Ishikawa (cell line): ENCODE measurements around the gene MTERF1.

ENCODE experiments used
- EP300 ChIP-seq: IDR thresholded peaks from 2 replicates; pipeline ENCODE4 v1.6.1; 2012; ENCODE audit warnings: borderline replicate concordance
- RAD21 ChIP-seq: IDR thresholded peaks from 2 replicates; pipeline ENCODE4 v1.6.1; 2012; ENCODE audit warnings: low read depth
- TAF1 ChIP-seq: IDR thresholded peaks from 2 replicates; pipeline ENCODE4 v1.6.1; 2012; ENCODE audit warnings: low read depth, mild to moderate bottlenecking
- USF1 ChIP-seq: IDR thresholded peaks from 2 replicates; pipeline ENCODE4 v1.6.1; 2012
- YY1 ChIP-seq: IDR thresholded peaks from 2 replicates; pipeline ENCODE4 v1.6.1; 2012; ENCODE audit warnings: low read depth

DNA sequence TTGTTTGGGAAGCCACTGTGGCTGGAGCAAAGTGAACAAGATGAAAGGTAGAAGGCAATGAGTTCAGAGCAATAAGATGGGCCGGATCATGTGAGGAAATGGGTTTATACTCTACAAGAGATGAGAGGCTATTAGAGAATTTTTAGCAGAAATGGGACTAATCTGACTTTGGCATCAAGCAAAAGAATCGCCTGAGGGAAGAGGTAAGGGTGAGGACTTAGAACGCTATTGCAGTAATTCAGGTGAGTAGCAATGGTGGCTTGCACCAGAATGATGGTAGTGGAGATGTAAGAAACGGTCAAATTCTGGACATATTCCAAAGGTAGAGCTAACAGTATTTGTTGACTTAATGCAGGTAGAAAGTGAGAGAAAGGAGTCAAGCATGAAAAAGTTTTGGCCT is 30.6 kb upstream of the MTERF1 start:
- TF ChIP-seq YY1, result no peak
- no peak for TF ChIP-seq EP300
- TF ChIP-seq TAF1, result no peak
- no peak for TF ChIP-seq USF1
- no peak for TF ChIP-seq RAD21
